Omental fat pad (tissue), 4 donors: ENCODE data around the gene ARHGAP26. TPM values are rescaled to one million over a fixed set of nuclear protein-coding genes. Genes with fewer than 3 reads are reported as not detected.

Experiments
- ATAC-seq: fragments of 150-250 bp; one replicate; pipeline ENCODE4 v1.9.1; 2016; ENCODE audit warnings: mild to moderate bottlenecking, moderate library complexity; ENCODE audit not compliant: low FRiP score
- DNase-seq: peaks from one replicate; pipeline ENCODE4 v3.0.0-alpha.2; 2019; ENCODE audit warnings: low spot score
- CTCF ChIP-seq, 3 donors: fragments of 450-650 bp; IDR thresholded peaks; one replicate each; pipeline ENCODE4 v1.5.1; 2016 to 2017; ENCODE audit warnings: antibody characterized with exemption in 3 of 3, mild to moderate bottlenecking in 3 of 3, moderate library complexity in 2 of 3
- total RNA-seq, 4 donors: library from RNA; depleted of rRNA; stranded (reverse); fragments of >200 nt; gene quantifications; one replicate each; pipeline ENCODE4 v1.1.0, GENCODE V29; 2016

ARHGAP26 gene
- total RNA-seq, 4 donors from 2014 or later: 40.4 to 134 (median 63.6) TPM

DNA sequence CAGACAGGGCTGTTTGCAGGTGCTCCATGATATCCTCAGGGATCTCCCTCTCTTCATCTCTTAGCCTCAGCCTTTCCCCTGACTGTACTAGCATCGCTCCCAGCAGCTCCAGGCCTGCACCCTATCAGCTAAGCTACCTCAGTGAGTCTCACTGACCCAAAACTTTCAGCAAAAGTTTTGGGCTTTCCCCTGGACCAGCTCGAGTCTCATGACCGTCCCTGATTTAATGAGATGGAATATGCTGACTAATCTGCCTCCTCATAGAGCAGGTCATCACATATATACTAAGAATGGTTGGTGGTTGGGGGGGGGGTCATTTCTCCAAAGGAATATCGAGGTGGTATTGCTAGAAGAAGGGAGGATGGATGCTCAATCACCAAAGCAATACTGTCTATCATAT is 481.8 kb downstream of the ARHGAP26 start:
- ATAC-seq: no peak
- TF ChIP-seq CTCF (IDR thresholded peaks at IDR 0.05): no peak
- DNase-seq: no peak

GRCh38 chr5:143254819-143255218 is 484.6 kb downstream of the ARHGAP26 start:
- ATAC-seq (no peak), DNase-seq (no peak)
- TF ChIP-seq CTCF (IDR thresholded peaks at IDR 0.05): no peak

- ATAC-seq (no peak), DNase-seq (no peak)
- no peak for TF ChIP-seq CTCF (IDR thresholded peaks at IDR 0.05)
These were observed 488.5 kb downstream of the ARHGAP26 start for GRCh38 chr5:143258559-143259253.

DNA sequence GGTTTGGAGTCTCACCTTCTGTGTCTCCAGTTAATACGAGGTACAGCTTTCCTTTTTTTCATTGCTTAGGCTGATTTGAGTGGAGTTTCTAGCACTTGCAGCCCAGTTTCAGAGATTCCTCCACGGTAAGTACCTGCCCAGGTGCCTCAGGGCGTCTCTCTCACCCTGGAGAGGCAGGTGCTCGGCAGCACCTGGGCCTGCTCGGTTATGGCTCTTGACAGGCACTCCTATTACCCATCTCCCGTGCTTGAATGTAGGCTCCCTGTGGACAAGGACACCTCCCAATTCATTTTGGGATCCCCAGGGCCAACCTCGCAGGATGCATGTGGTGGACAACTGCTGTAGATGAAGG is 489.1 kb downstream of the ARHGAP26 start:
- no peak for DNase-seq
- no peak for TF ChIP-seq CTCF (IDR thresholded peaks at IDR 0.05)
- no peak for ATAC-seq

DNA sequence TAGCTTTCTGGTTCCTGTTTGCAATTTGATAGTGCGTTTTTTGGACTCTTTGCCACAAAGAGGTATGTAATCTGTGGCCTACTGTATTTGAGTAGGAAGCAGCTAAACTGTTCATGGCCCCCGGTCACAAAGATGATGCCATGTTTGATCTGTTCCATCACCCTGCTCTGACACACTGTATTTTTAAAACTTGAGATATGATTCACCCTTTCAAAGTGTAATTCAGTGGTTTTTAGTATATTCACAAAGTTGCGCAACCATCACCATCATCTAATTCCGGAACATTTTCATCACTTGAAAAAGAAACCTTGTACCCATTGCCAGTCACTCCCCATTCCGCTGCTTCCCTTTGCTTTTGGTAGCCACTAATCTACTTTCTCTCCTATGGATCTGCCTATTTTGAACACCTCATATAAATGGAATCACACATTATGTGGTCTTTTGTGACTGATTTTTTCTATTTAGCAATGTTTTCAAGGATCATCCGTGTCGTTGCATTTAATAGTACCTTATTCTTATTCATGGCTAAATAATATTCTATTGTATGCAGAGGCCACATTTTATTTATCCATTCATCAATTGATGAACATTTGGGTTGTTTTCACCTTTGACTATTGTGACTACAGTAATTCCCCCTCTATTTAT is 491.7 kb downstream of the ARHGAP26 start:
- DNase-seq (no peak), ATAC-seq (no peak)
- no peak for TF ChIP-seq CTCF (IDR thresholded peaks at IDR 0.05)

DNA sequence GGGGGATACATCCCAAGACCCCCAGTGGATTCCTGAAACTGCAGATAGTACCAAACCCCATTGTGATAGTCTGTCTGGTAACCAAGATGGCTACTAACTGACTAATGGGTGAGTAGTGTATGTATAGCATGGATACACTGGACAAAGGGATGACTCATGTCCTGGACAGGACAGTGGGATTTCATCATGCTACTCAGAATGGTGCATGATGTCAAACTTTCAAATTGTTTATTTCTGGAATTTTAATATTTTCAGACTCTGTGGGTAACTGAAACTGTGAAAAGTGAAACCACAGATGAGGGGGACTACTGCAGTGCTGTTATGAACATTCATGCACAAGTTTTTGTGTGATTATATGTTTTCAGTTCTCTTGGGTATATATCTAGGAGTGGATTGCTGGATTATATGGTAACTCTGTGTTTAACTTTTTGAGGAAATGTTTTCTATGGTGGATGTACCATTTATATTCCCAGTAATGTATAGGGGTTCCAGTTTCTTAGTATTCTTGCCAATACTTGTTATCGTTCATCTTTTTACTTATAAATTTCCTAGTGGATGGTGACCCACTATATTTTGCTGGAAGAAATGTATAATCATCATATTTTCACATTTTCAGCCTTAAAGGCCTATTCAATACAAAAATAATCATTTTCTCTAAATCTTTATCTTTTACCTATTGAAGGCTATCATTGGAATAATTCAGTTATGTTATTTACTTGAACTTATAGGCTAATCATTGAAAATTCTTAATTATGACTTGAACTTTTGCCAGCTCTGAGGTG is 492.4 kb downstream of the ARHGAP26 start:
- DNase-seq (no peak), ATAC-seq (peak; percentile 89)
- no peak for TF ChIP-seq CTCF (IDR thresholded peaks at IDR 0.05)
